Aortic smooth muscle cell (primary cell): Measurements from ENCODE around the gene LHX6. TPM values are rescaled to one million over a fixed set of nuclear protein-coding genes. Genes with fewer than 3 reads are reported as not detected.

ENCODE experiments used
- total RNA-seq: library from RNA; depleted of rRNA; stranded (reverse); fragments of >200 nt; gene quantifications from 2 replicates; pipeline ENCODE4 v1.2.3, GENCODE V29; 2014

Gene LHX6
- total RNA-seq, result not detected in 2 replicates

GRCh38 chr9:122228568-122229484 lies at the start of gene LHX6:
Gene LHX6 (minus strand): TSS chr9:122228957. CDS start chr9:122228740, 217 bp downstream.

GRCh38 chr9:122264360-122265148 lies 35.8 kb upstream of the LHX6 start, which contains the start of the genes MRRF and RBM18:
Gene MRRF (plus strand): TSS chr9:122264882. CDS start chr9:122270892, 6,010 bp downstream.
Gene RBM18 (minus strand): TSS chr9:122264840. CDS start chr9:122261492, 3,348 bp downstream.

GRCh38 chr9:122159026-122159924 lies 69.5 kb downstream of the LHX6 start, which contains the start of the genes MORN5 and NDUFA8:
Gene MORN5 (plus strand): TSS chr9:122159908. CDS start chr9:122159973, 65 bp downstream.
Gene NDUFA8 (minus strand): TSS chr9:122159779. CDS start chr9:122159677, 102 bp downstream.

Other genes starting within 250 kb of the LHX6 start
- gene TTLL11, start 135.6 kb downstream of the LHX6 start, total RNA-seq, result 4.5 and 4.7 TPM in 2 replicates
- gene NDUFA8, start 69.2 kb downstream of the LHX6 start, total RNA-seq, result 31.5 and 39.6 TPM in 2 replicates
- gene MORN5, start 69.0 kb downstream of the LHX6 start, total RNA-seq, result not detected in 2 replicates
- 7.1 and 8.7 TPM in 2 replicates for gene RBM18, start 35.9 kb upstream of the LHX6 start, total RNA-seq
- 29.1 and 34.5 TPM in 2 replicates for gene MRRF, start 35.9 kb upstream of the LHX6 start, total RNA-seq
- gene PTGS1, start 142.1 kb upstream of the LHX6 start, total RNA-seq, result 38.4 and 138 TPM in 2 replicates
- gene OR1J1, start 249.0 kb upstream of the LHX6 start, total RNA-seq, result not detected in 2 replicates